GM20431 (cell line): ENCODE results near the gene ANKRD1.
"Not testable (repeated sequence)": the region's sequence is repeated elsewhere in the genome, so short reads cannot be mapped to it uniquely, and the experiment has no call there.

Source experiments
- in situ Hi-C: fragments of 300-500 bp; cut with MseI, MboI; formaldehyde crosslinking; loops from one replicate; pipeline ENCODE4 v1.15.0; 2020; ENCODE audit warnings: low sequenced_read_pairs; ENCODE audit not compliant: unreplicated experiment

The ANKRD1 gene

GRCh38 chr10:90913774-90914420 is 7.0 kb downstream of the ANKRD1 start:
- in situ Hi-C loops: loop anchor here (25.0 kb wide), 1 partner anchor 373 kb away; no protein-coding TSS in a partner anchor

GRCh38 chr10:90912854-90913479 is 7.9 kb downstream of the ANKRD1 start:
- in situ Hi-C loops: loop anchor here (25.0 kb wide), 1 partner anchor 374 kb away; no protein-coding TSS in a partner anchor

- in situ Hi-C loops: loop anchor here (25.0 kb wide), 1 partner anchor 375 kb away; no protein-coding TSS in a partner anchor
These were observed 8.7 kb downstream of the ANKRD1 start for GRCh38 chr10:90912174-90912573.

- in situ Hi-C loops: loop anchor here (25.0 kb wide), 1 partner anchor 376 kb away; no protein-coding TSS in a partner anchor
These were observed 9.5 kb downstream of the ANKRD1 start for GRCh38 chr10:90911133-90912051.

GRCh38 chr10:90906596-90906995 is 14.3 kb downstream of the ANKRD1 start:
- in situ Hi-C loops: loop anchor here (25.0 kb wide), 1 partner anchor 381 kb away; no protein-coding TSS in a partner anchor

GRCh38 chr10:90905925-90906324 is 15.0 kb downstream of the ANKRD1 start:
- in situ Hi-C loops: loop anchor here (25.0 kb wide), 1 partner anchor 381 kb away; no protein-coding TSS in a partner anchor

GRCh38 chr10:90896916-90897315 is 24.0 kb downstream of the ANKRD1 start:
- in situ Hi-C loops: not testable (repeated sequence)

- in situ Hi-C loops: no loop called here
These were observed 27.7 kb downstream of the ANKRD1 start for GRCh38 chr10:90893190-90893589.

GRCh38 chr10:90890347-90890746 is 30.5 kb downstream of the ANKRD1 start:
- in situ Hi-C loops: no loop called here

GRCh38 chr10:90889636-90890035 is 31.3 kb downstream of the ANKRD1 start:
- in situ Hi-C loops: no loop called here

- in situ Hi-C loops: no loop called here
These were observed 32.5 kb downstream of the ANKRD1 start for GRCh38 chr10:90888387-90888786.

GRCh38 chr10:90887555-90887954 is 33.3 kb downstream of the ANKRD1 start:
- in situ Hi-C loops: no loop called here

GRCh38 chr10:90885176-90885575 is 35.7 kb downstream of the ANKRD1 start:
- in situ Hi-C loops: no loop called here

GRCh38 chr10:90884431-90884830 is 36.5 kb downstream of the ANKRD1 start:
- in situ Hi-C loops: no loop called here

GRCh38 chr10:90880059-90880719 is 40.7 kb downstream of the ANKRD1 start:
- in situ Hi-C loops: not testable (repeated sequence)

- in situ Hi-C loops: no loop called here
These were observed 41.8 kb downstream of the ANKRD1 start for GRCh38 chr10:90879062-90879461.

- in situ Hi-C loops: loop anchor here (25.0 kb wide), 1 partner anchor 110 kb away; no protein-coding TSS in a partner anchor
These were observed 48.3 kb downstream of the ANKRD1 start for GRCh38 chr10:90872648-90873020.

- in situ Hi-C loops: loop anchor here (25.0 kb wide), 1 partner anchor 110 kb away; no protein-coding TSS in a partner anchor
These were observed 48.9 kb downstream of the ANKRD1 start, which contains the start of gene RPP30 for GRCh38 chr10:90871766-90872647. TSS of gene RPP30 (plus strand) at chr10:90871974. CDS start at chr10:90871987, 13 bp downstream.
